Keratinocyte (primary cell): ENCODE results near the gene RHOT1. TPM values are rescaled to one million over a fixed set of nuclear protein-coding genes. Genes with fewer than 3 reads are reported as not detected.

Experiments used
- DNase-seq: peaks from one replicate; pipeline ENCODE4 v3.0.0-alpha.2; 2011; ENCODE audit warnings: low read depth, missing footprints, low spot score
- FAIRE-seq: peaks from 2 replicates; lab custom pipeline; 2011; peaks lifted over from hg19 to GRCh38; lab: Jason Lieb, UNC
- H2AFZ ChIP-seq: 2 replicates; pipeline ENCODE4 v1.6.0; 2012; ENCODE audit warnings: low read length, control low read depth, inconsistent platforms; ENCODE audit not compliant: control insufficient read depth
- H3K27ac ChIP-seq: 2 replicates; pipeline ENCODE4 v1.5.1; 2011; ENCODE audit warnings: low read length; ENCODE audit not compliant: control insufficient read depth, insufficient read depth
- H3K27me3 ChIP-seq: 3 replicates; pipeline ENCODE4 v1.6.0; 2011; ENCODE audit warnings: low read length; ENCODE audit not compliant: control insufficient read depth, insufficient read depth; ENCODE audit errors: extremely low read depth
- H3K36me3 ChIP-seq, 2 experiments: 2 replicates in 1 of 2; 3 replicates in 1 of 2; pipeline ENCODE4 v1.5.1; 2011; ENCODE audit warnings: low read length in 2 of 2, mild to moderate bottlenecking in 1 of 2; ENCODE audit not compliant: control insufficient read depth in 2 of 2, insufficient read depth in 2 of 2; ENCODE audit errors: extremely low read depth in 1 of 2
- H3K4me1 ChIP-seq: 3 replicates; pipeline ENCODE4 v1.5.1; 2011; ENCODE audit warnings: low read length; ENCODE audit not compliant: control insufficient read depth, insufficient read depth; ENCODE audit errors: extremely low read depth
- H3K4me2 ChIP-seq: 3 replicates; pipeline ENCODE4 v1.6.0; 2011; ENCODE audit warnings: low read depth, low read length; ENCODE audit not compliant: control insufficient read depth, insufficient read depth; ENCODE audit errors: extremely low read depth
- H3K4me3 ChIP-seq, 3 experiments: fragments of 200-600 bp in 1 of 3; sonication (generic) in 1 of 3; 2 replicates in 2 of 3; 3 replicates in 1 of 3; pipeline ENCODE4 v1.5.1; 2011 to 2016; ENCODE audit warnings: low read length in 3 of 3, mild to moderate bottlenecking in 3 of 3, control low read depth in 2 of 3, inconsistent platforms in 1 of 3, low read depth in 1 of 3, mixed read lengths in 1 of 3, mixed run types in 1 of 3, moderate library complexity in 1 of 3; ENCODE audit not compliant: control insufficient read depth in 2 of 3, insufficient read depth in 2 of 3; ENCODE audit errors: extremely low read depth in 1 of 3
- H3K79me2 ChIP-seq: 2 replicates; pipeline ENCODE4 v1.6.0; 2012; ENCODE audit warnings: low read length; ENCODE audit not compliant: control insufficient read depth, insufficient read depth
- H3K9ac ChIP-seq: 3 replicates; pipeline ENCODE4 v1.6.0; 2011; ENCODE audit warnings: low read length; ENCODE audit not compliant: control insufficient read depth, insufficient read depth; ENCODE audit errors: extremely low read depth
- H3K9me1 ChIP-seq: 3 replicates; pipeline ENCODE4 v1.6.0; 2011; ENCODE audit warnings: low read length; ENCODE audit not compliant: control insufficient read depth, insufficient read depth; ENCODE audit errors: extremely low read depth
- H3K9me3 ChIP-seq: 2 replicates; pipeline ENCODE4 v1.5.1; 2012; ENCODE audit warnings: low read depth, low read length; ENCODE audit not compliant: control insufficient read depth
- H4K20me1 ChIP-seq: 3 replicates; pipeline ENCODE4 v1.6.0; 2011; ENCODE audit warnings: low read length; ENCODE audit not compliant: control insufficient read depth, insufficient read depth; ENCODE audit errors: extremely low read depth
- CTCF ChIP-seq, 3 experiments: IDR thresholded peaks in 1 of 3; conservative IDR thresholded peaks in 1 of 3; optimal IDR thresholded peaks in 1 of 3; 2 replicates in 2 of 3; 3 replicates in 1 of 3; pipeline versions ENCODE3 to v1.5.1; 2011; ENCODE audit warnings: low read length in 3 of 3, mild to moderate bottlenecking in 3 of 3, moderate library complexity in 2 of 3, control low read depth in 1 of 3, inconsistent platforms in 1 of 3; ENCODE audit not compliant: insufficient read depth in 2 of 3; ENCODE audit errors: extremely low read depth in 1 of 3
- EZH2 ChIP-seq: IDR thresholded peaks from one replicate; pipeline ENCODE4 v1.6.1; 2012; ENCODE audit warnings: inconsistent platforms, mild to moderate bottlenecking, low read length, moderate library complexity
- dilution Hi-C: fragments of 300-500 bp; cut with MboI; formaldehyde crosslinking; loops from one replicate; pipeline ENCODE4 v1.7.0; 2020; ENCODE audit warnings: low sequenced_read_pairs; ENCODE audit not compliant: extremely low pct_ligation_motif_present
- polyA plus RNA-seq, 5 experiments: library from polyadenylated mRNA; depleted of rRNA in 3 of 5; stranded (reverse) in 3 of 5; stranded (forward) in 1 of 5; unstranded in 1 of 5; fragments of >200 nt; gene quantifications; 1 replicate in 1 of 5; 2 replicates in 3 of 5; 3 replicates in 1 of 5; pipeline versions ENCODE4 v1.2.1 to v1.2.3, GENCODE V29; 2011 to 2012; ENCODE audit warnings: missing spikeins in 2 of 5, low read depth in 1 of 5, low replicate concordance in 1 of 5

RHOT1 gene
- polyA plus RNA-seq, 1 donor (not counting 4 experiments of a cell fraction or from before 2014, with no cell fraction given) = 50.4 TPM

GRCh38 chr17:32192379-32192778 is 50.1 kb downstream of the RHOT1 start:
- no peaks in the 10 kb centered on the region for H3K9me3 ChIP-seq
- H4K20me1 ChIP-seq = no peaks in the 10 kb centered on the region
- FAIRE-seq (no peak), DNase-seq (no peak)
- H3K36me3 ChIP-seq = peaks cover 0 to 7% of the 10 kb centered on the region in 2 experiments
- dilution Hi-C loops = no loop called here
- H3K9ac ChIP-seq = no peak overlapping the region
- no peak overlapping the region for H2AFZ ChIP-seq
- no peak overlapping the region for H3K27ac ChIP-seq
- H3K4me3 ChIP-seq = no peak overlapping the region
- H3K9me1 ChIP-seq = no peaks in the 10 kb centered on the region
- H3K4me1 ChIP-seq = peaks cover 5% of the 10 kb centered on the region
- TF ChIP-seq EZH2 (no peak), CTCF (optimal IDR thresholded peaks at IDR 0.05 in 1 of 3, IDR thresholded peaks at IDR 0.05 in 1 of 3, conservative IDR thresholded peaks at IDR 0.05 in 1 of 3; ENCODE audit: extremely low read depth in 1 of 3, insufficient read depth in 2 of 3, low read length in 3 of 3) (no peak)
- H3K4me2 ChIP-seq = no peak overlapping the region
- H3K27me3 ChIP-seq = no peaks in the 10 kb centered on the region
- no peaks in the 10 kb centered on the region for H3K79me2 ChIP-seq

DNA sequence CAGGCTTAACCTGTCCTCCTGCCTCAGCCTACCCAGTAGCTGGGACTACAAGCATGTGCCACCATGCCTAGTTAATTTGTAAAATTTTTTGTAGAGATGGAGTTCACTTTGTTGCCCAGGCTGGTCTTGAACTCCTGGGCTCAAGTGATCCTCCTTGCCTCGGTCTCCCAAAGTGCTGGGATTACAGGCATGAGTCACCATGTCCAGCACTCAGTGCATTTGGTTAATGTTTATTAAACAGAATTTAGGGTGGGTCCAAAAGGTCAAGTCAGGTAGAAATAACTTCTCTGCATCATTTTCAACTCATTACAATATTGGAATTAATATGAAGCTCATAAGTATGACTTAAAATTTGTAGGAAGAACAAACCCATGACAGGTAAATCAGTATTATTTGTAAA is 55.7 kb downstream of the RHOT1 start:
- Histone ChIP-seq H3K9me1 (no peaks in the 10 kb centered on the region), H3K4me3 (no peak overlapping the region), H4K20me1 (no peaks in the 10 kb centered on the region), H3K27me3 (no peaks in the 10 kb centered on the region), H3K4me1 (no peaks in the 10 kb centered on the region), H3K4me2 (no peak overlapping the region), H2AFZ (no peak overlapping the region), H3K9ac (no peak overlapping the region), H3K9me3 (no peaks in the 10 kb centered on the region), H3K79me2 (no peaks in the 10 kb centered on the region), H3K27ac (no peak overlapping the region), H3K36me3 (peaks cover 4 to 9% of the 10 kb centered on the region in 2 experiments)
- dilution Hi-C loops = no loop called here
- TF ChIP-seq EZH2 = no peak
- TF ChIP-seq CTCF (optimal IDR thresholded peaks at IDR 0.05 in 1 of 3, IDR thresholded peaks at IDR 0.05 in 1 of 3, conservative IDR thresholded peaks at IDR 0.05 in 1 of 3; ENCODE audit: extremely low read depth in 1 of 3, insufficient read depth in 2 of 3, low read length in 3 of 3) = no peak
- DNase-seq (no peak), FAIRE-seq (no peak)
